Caco-2 (cell line): ENCODE results near the gene SLC28A1. TPM values are rescaled to one million over a fixed set of nuclear protein-coding genes. Genes with fewer than 3 reads are reported as not detected.
A peak's percentile ranks its signal among the peaks of the same experiment; 100 is the strongest.
"Not testable (repeated sequence)": the region's sequence is repeated elsewhere in the genome, so short reads cannot be mapped to it uniquely, and the experiment has no call there.

Experiments
- BruUV-seq: library from RNA; stranded (reverse); fragments of 400-500 nt; replicated peaks from 2 replicates; lab custom pipeline; 2021; lab: Mats Ljungman, UMichigan
- CTCF ChIA-PET: fragments of 300-600 bp; sonication (Branson Sonifier 250); formaldehyde crosslinking; loops from one replicate; lab custom pipeline; 2022; ENCODE audit warnings: antibody characterized with exemption; lab: Charles Lee
- POLR2A ChIA-PET: fragments of 300-600 bp; sonication (Branson Sonifier 250); formaldehyde crosslinking; loops from one replicate; lab custom pipeline; 2022; ENCODE audit warnings: antibody characterized with exemption; lab: Charles Lee
- DNase-seq, 2 experiments: peaks; one replicate each; pipeline versions ENCODE4 v3.0.0 to v3.0.0-alpha.2; 2020 to 2022
- H3K27me3 ChIP-seq: replicated peaks from 2 replicates; pipeline ENCODE4 v1.6.0; 2011; ENCODE audit warnings: low read length; ENCODE audit not compliant: control insufficient read depth, insufficient read depth
- H3K36me3 ChIP-seq: 2 replicates; pipeline ENCODE4 v1.5.1; 2011; ENCODE audit warnings: low read length; ENCODE audit not compliant: control insufficient read depth, insufficient read depth
- H3K4me1 ChIP-seq: fragments of 250-450 bp; sonication (Bioruptor Pico); 2 replicates; pipeline ENCODE4 v1.5.1; 2020; ENCODE audit warnings: mild to moderate bottlenecking
- H3K4me3 ChIP-seq: 2 replicates; pipeline ENCODE4 v1.5.1; 2011; ENCODE audit warnings: low read depth, mild to moderate bottlenecking, control low read depth, low read length
- H3K9me3 ChIP-seq: fragments of 250-450 bp; sonication (Bioruptor Pico); 2 replicates; pipeline ENCODE4 v1.5.1; 2020; ENCODE audit warnings: mild to moderate bottlenecking, moderate library complexity
- H3K27ac Mint-ChIP-seq: one replicate; pipeline ENCODE4 v1.8.0; 2022; ENCODE audit warnings: mixed read lengths; ENCODE audit not compliant: unreplicated experiment
- H3K27me3 Mint-ChIP-seq: one replicate; pipeline ENCODE4 v1.8.0; 2022; ENCODE audit warnings: mixed read lengths; ENCODE audit not compliant: insufficient read depth, unreplicated experiment
- H3K36me3 Mint-ChIP-seq: one replicate; pipeline ENCODE4 v1.8.0; 2022; ENCODE audit warnings: mild to moderate bottlenecking, mixed read lengths; ENCODE audit not compliant: insufficient read depth, unreplicated experiment
- H3K4me1 Mint-ChIP-seq: one replicate; pipeline ENCODE4 v1.8.0; 2022; ENCODE audit warnings: low read depth, mixed read lengths; ENCODE audit not compliant: unreplicated experiment
- H3K4me3 Mint-ChIP-seq: one replicate; pipeline ENCODE4 v1.8.0; 2022; ENCODE audit warnings: mild to moderate bottlenecking, moderate library complexity, mixed read lengths; ENCODE audit not compliant: unreplicated experiment
- H3K9me3 Mint-ChIP-seq: one replicate; pipeline ENCODE4 v1.8.0; 2022; ENCODE audit warnings: mixed read lengths; ENCODE audit not compliant: unreplicated experiment
- intact Hi-C: fragments of 100-400 bp; cut with micrococcal nuclease; formaldehyde crosslinking; loops from one replicate; pipeline ENCODE4 v1.10.0; 2022; ENCODE audit not compliant: unreplicated experiment
- total RNA-seq: library from RNA; stranded (reverse); gene quantifications from 2 replicates; pipeline ENCODE4 v1.2.3, GENCODE V29; 2022
- TF ChIP-seq, protein P1 (sequence below), 2 experiments: fragments of 200-600 bp in 1 of 2; IDR thresholded peaks; 1 replicate in 1 of 2; 2 replicates in 1 of 2; pipeline versions ENCODE4 v1.5.1 to v1.8.0; 2011 to 2022; ENCODE audit warnings: antibody characterized with exemption in 1 of 2, control low read depth in 1 of 2, inconsistent platforms in 1 of 2, low read depth in 1 of 2, low read length in 1 of 2, mild to moderate bottlenecking in 1 of 2, moderate library complexity in 1 of 2; ENCODE audit not compliant: insufficient read depth in 1 of 2, severe bottlenecking in 1 of 2, unreplicated experiment in 1 of 2

The SLC28A1 gene
- total RNA-seq, 1 experiment from 2014 or later, result not detected

DNA sequence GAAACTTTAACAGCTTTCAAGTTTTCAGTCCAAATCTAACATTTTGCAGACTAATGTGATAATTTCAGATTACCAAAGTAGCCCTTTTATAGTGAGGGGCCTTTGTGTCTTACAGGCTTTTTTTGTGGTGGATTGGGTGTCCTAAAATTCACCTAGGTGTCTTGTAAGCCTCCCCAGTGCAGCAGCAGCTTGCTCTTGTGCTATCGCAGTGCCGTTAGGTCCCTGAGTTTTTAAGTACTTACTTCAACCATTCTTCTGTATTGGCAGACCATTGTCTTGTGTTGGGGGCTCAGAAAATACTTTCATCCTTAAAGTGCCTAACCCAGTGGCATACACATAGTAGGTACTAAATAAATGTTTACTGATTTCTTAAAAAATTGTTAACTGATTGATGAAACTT lies 99.2 kb downstream of the SLC28A1 start:
- ChIA-PET POLR2A (no interaction called here), CTCF (no interaction called here)
- H3K27me3 Mint-ChIP-seq, result no peaks in the 10 kb centered on the region
- H3K36me3 Mint-ChIP-seq, result peaks cover 16% of the 10 kb centered on the region
- Histone ChIP-seq H3K4me1 (0 out of 2 replicates have a peak, but pooled peaks cover 8% of the 10 kb centered on the region), H3K27me3 (no peaks in the 10 kb centered on the region), H3K36me3 (no peaks in the 10 kb centered on the region), H3K4me3 (peak overlapping the region; percentile 14), H3K9me3 (no peaks in the 10 kb centered on the region)
- TF ChIP-seq, protein P1, sequence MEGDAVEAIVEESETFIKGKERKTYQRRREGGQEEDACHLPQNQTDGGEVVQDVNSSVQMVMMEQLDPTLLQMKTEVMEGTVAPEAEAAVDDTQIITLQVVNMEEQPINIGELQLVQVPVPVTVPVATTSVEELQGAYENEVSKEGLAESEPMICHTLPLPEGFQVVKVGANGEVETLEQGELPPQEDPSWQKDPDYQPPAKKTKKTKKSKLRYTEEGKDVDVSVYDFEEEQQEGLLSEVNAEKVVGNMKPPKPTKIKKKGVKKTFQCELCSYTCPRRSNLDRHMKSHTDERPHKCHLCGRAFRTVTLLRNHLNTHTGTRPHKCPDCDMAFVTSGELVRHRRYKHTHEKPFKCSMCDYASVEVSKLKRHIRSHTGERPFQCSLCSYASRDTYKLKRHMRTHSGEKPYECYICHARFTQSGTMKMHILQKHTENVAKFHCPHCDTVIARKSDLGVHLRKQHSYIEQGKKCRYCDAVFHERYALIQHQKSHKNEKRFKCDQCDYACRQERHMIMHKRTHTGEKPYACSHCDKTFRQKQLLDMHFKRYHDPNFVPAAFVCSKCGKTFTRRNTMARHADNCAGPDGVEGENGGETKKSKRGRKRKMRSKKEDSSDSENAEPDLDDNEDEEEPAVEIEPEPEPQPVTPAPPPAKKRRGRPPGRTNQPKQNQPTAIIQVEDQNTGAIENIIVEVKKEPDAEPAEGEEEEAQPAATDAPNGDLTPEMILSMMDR (IDR thresholded peaks at IDR 0.05; ENCODE audit: insufficient read depth in 1 of 2, low read depth in 1 of 2, low read length in 1 of 2, severe bottlenecking in 1 of 2, unreplicated experiment in 1 of 2), result no peak
- H3K4me3 Mint-ChIP-seq, result peak overlapping the region; percentile 92
- BruUV-seq, result no TSS peak
- H3K4me1 Mint-ChIP-seq, result no peaks in the 10 kb centered on the region
- intact Hi-C loops, result no loop called here
- no peak overlapping the region for H3K27ac Mint-ChIP-seq
- no peak for DNase-seq
- H3K9me3 Mint-ChIP-seq, result no peaks in the 10 kb centered on the region

DNA sequence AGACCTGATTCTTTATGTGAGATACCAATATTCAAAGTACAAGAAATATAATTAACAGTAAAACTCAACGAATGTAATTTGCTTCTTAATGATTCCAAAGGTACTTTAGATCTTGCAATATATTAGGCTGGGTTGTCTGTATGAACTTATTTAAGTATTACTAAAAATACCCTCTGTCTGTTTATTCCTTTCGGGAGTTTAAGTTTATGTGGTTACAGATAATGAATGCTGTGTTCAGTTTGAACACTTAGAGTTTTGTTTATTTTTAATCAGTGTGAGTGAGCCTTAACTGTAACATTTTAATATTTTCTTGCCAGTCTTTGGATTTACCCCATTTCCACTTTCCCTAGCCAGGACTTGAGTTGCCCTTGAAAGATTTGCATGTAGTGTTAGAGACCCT lies 100.7 kb downstream of the SLC28A1 start:
- H3K4me3 ChIP-seq, result no peak overlapping the region
- H3K9me3 Mint-ChIP-seq, result no peaks in the 10 kb centered on the region
- no peaks in the 10 kb centered on the region for H3K4me1 Mint-ChIP-seq
- no peak overlapping the region for H3K4me3 Mint-ChIP-seq
- no peak for DNase-seq
- intact Hi-C loops, result no loop called here
- no peaks in the 10 kb centered on the region for H3K27me3 ChIP-seq
- no TSS peak for BruUV-seq
- H3K27ac Mint-ChIP-seq, result no peak overlapping the region
- H3K4me1 ChIP-seq, result 0 out of 2 replicates have a peak, but pooled peaks cover 3% of the 10 kb centered on the region
- TF ChIP-seq, protein P1 (IDR thresholded peaks at IDR 0.05; ENCODE audit: insufficient read depth in 1 of 2, low read depth in 1 of 2, low read length in 1 of 2, severe bottlenecking in 1 of 2, unreplicated experiment in 1 of 2), result no peak
- peaks cover 12% of the 10 kb centered on the region for H3K36me3 Mint-ChIP-seq
- ChIA-PET POLR2A (no interaction called here), CTCF (no interaction called here)
- no peaks in the 10 kb centered on the region for H3K36me3 ChIP-seq
- no peaks in the 10 kb centered on the region for H3K9me3 ChIP-seq
- no peaks in the 10 kb centered on the region for H3K27me3 Mint-ChIP-seq

DNA sequence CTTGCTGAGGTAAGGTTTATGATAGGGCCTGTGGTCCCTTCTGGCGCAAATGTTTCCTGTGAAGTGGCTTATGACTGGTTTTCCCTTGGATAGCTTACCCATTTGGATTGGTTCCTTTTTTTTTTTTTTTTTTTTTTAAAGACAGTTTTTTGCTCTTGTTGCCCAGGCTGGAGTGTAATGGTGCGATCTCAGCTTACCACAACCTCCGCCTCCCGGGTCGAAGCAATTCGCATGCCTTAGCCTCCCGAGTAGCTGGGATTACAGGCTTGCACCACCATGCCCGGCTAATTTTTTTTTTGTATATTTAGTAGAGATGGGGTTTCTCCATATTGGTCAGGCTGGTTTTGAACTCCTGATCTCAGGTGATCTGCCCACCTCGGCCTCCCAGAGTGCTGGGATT lies 102.9 kb downstream of the SLC28A1 start:
- H3K9me3 Mint-ChIP-seq, DNase-seq, H3K4me3 Mint-ChIP-seq, H3K36me3 Mint-ChIP-seq, H3K4me1 Mint-ChIP-seq, H3K36me3 ChIP-seq, BruUV-seq, H3K27ac Mint-ChIP-seq, POLR2A ChIA-PET, intact Hi-C loops, H3K27me3 Mint-ChIP-seq, H3K27me3 ChIP-seq, H3K4me3 ChIP-seq, H3K9me3 ChIP-seq, H3K4me1 ChIP-seq: not testable (repeated sequence)
- CTCF ChIA-PET, result interaction anchor here (0.6 kb wide), 1 partner anchor 12 kb away, joined by 4 read pairs; no protein-coding TSS in a partner anchor
